Smooth muscle cell (in vitro differentiated cells): ENCODE results near the gene HSPBAP1. TPM values are rescaled to one million over a fixed set of nuclear protein-coding genes. Genes with fewer than 3 reads are reported as not detected.
"Not testable (repeated sequence)": the region's sequence is repeated elsewhere in the genome, so short reads cannot be mapped to it uniquely, and the experiment has no call there.

Experiments
- DNase-seq: peaks from one replicate; lab custom pipeline; 2025; ENCODE audit not compliant: unreplicated experiment; lab: John Stamatoyannopoulos, UW
- H2AFZ ChIP-seq: fragments of 200-600 bp; sonication (generic); 2 replicates; pipeline ENCODE4 v1.6.0; 2016; ENCODE audit warnings: antibody characterized with exemption, low read depth, mild to moderate bottlenecking
- H3F3A ChIP-seq: fragments of 200-600 bp; sonication (generic); 2 replicates; pipeline ENCODE4 v1.6.0; 2017; ENCODE audit warnings: antibody characterized with exemption, low read depth
- H3K27ac ChIP-seq: fragments of 200-600 bp; sonication (generic); 2 replicates; pipeline ENCODE4 v1.5.1; 2016; ENCODE audit warnings: low read depth, mild to moderate bottlenecking
- H3K27me3 ChIP-seq: fragments of 200-600 bp; sonication (generic); 2 replicates; pipeline ENCODE4 v1.6.1; 2016; ENCODE audit warnings: low read depth, mild to moderate bottlenecking
- H3K36me3 ChIP-seq: fragments of 200-600 bp; sonication (generic); 2 replicates; pipeline ENCODE4 v1.5.1; 2016; ENCODE audit warnings: low read depth
- H3K4me1 ChIP-seq: fragments of 200-600 bp; sonication (generic); 2 replicates; pipeline ENCODE4 v1.5.1; 2016; ENCODE audit warnings: low read depth
- H3K4me2 ChIP-seq: fragments of 200-600 bp; sonication (generic); 2 replicates; pipeline ENCODE4 v1.6.0; 2016; ENCODE audit warnings: mild to moderate bottlenecking
- H3K4me3 ChIP-seq: fragments of 200-600 bp; sonication (generic); 2 replicates; pipeline ENCODE4 v1.5.1; 2016; ENCODE audit warnings: mild to moderate bottlenecking
- H3K79me2 ChIP-seq: fragments of 200-600 bp; sonication (generic); 2 replicates; pipeline ENCODE4 v1.6.0; 2016; ENCODE audit warnings: low read depth, mild to moderate bottlenecking
- H3K9ac ChIP-seq: fragments of 200-600 bp; sonication (generic); 2 replicates; pipeline ENCODE4 v1.6.0; 2016; ENCODE audit warnings: low read depth
- H3K9me3 ChIP-seq: fragments of 200-600 bp; sonication (generic); replicated peaks from 2 replicates; pipeline ENCODE4 v1.5.1; 2016; ENCODE audit warnings: low read depth
- H4K20me1 ChIP-seq: fragments of 200-600 bp; sonication (generic); 2 replicates; pipeline ENCODE4 v1.6.0; 2016; ENCODE audit warnings: low read depth
- WGBS: methylation state at CpG from one replicate; pipeline ENCODE4 v1.1.7; 2016; ENCODE audit warnings: low lambda C conversion rate; 5-methylcytosine and 5-hydroxymethylcytosine counted together
- polyA plus RNA-seq: library from polyadenylated mRNA; unstranded; fragments of >200 nt; fragmentation: Nextera tagmentation; extraction: Ambion mirVana; gene quantifications from 2 replicates; pipeline ENCODE4 v1.2.1, GENCODE V29; 2016
- total RNA-seq: library from RNA; depleted of rRNA; stranded (reverse); fragments of >200 nt; gene quantifications from 2 replicates; pipeline ENCODE4 v1.2.3, GENCODE V29; 2014
- TF ChIP-seq, protein P1 (sequence below): fragments of 200-600 bp; sonication (generic); IDR thresholded peaks from 2 replicates; pipeline ENCODE4 v1.5.1; 2017; ENCODE audit warnings: borderline replicate concordance, mild to moderate bottlenecking, antibody characterized with exemption; ENCODE audit not compliant: insufficient read depth, poor library complexity, severe bottlenecking

The HSPBAP1 gene
- total and polyA plus RNA-seq, 2 experiments from 2014 or later: 2.7 to 3.6 TPM

DNA sequence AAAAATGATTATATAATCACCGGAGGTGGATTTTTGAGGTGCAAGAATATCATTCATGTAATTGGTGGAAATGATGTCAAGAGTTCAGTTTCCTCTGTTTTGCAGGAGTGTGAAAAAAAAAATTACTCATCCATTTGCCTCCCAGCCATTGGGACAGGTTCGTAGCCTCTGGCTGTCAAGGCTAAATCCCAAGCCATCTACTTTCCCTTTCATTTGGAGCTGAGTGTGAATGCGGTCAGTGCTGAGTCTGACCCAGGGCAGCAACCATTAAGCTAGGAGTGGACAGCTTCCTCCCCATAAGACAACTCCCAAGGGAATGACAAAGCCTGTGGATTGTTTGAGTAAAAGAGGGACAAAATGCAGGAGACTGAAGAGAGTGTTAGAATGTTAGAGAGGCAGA lies 79.4 kb downstream of the HSPBAP1 start:
- Histone ChIP-seq H3K4me3 (no peak overlapping the region), H3K9ac (no peak overlapping the region), H3K4me1 (no peaks in the 10 kb centered on the region), H3K36me3 (peaks cover 7% of the 10 kb centered on the region), H3K27ac (no peak overlapping the region), H3K27me3 (no peaks in the 10 kb centered on the region), H3F3A (no peaks in the 10 kb centered on the region), H2AFZ (no peak overlapping the region), H4K20me1 (no peaks in the 10 kb centered on the region), H3K9me3 (no peaks in the 10 kb centered on the region), H3K79me2 (no peaks in the 10 kb centered on the region), H3K4me2 (no peak overlapping the region)
- TF ChIP-seq, protein P1, sequence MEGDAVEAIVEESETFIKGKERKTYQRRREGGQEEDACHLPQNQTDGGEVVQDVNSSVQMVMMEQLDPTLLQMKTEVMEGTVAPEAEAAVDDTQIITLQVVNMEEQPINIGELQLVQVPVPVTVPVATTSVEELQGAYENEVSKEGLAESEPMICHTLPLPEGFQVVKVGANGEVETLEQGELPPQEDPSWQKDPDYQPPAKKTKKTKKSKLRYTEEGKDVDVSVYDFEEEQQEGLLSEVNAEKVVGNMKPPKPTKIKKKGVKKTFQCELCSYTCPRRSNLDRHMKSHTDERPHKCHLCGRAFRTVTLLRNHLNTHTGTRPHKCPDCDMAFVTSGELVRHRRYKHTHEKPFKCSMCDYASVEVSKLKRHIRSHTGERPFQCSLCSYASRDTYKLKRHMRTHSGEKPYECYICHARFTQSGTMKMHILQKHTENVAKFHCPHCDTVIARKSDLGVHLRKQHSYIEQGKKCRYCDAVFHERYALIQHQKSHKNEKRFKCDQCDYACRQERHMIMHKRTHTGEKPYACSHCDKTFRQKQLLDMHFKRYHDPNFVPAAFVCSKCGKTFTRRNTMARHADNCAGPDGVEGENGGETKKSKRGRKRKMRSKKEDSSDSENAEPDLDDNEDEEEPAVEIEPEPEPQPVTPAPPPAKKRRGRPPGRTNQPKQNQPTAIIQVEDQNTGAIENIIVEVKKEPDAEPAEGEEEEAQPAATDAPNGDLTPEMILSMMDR: no peak
- 92% methylated on average over 3 of the region's 3 CpGs for WGBS
- DNase-seq: no peak

DNA sequence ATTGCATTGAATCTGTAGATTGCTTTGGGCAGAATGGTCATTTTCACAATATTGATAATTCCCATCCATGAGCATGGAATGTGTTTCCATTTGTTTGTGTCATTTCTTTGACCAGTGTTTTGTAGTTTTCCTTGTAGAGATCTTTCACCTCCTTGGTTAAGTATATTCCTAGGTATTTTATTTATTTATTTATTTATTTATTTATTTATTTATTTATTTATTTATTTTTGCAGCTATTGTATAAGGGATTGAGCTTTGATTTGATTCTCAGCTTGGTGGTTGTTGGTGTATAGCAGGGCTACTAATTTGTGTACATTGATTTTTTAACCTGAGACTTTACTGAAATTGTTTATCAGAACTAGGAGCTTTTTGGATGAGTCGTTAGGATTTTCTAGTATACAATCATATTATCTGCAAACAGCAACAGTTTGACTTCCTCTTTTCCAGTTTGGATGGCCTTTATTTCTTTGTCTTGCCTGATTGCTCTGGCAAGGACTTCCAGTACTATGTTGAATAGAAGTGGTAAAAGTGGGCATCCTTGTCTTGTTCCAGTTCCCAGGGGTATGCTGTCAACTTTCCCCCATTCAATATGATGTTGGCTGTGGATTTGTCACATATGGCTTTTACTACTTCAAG lies 82.9 kb downstream of the HSPBAP1 start:
- not testable (repeated sequence) for H3F3A ChIP-seq, DNase-seq, H3K9me3 ChIP-seq, H3K4me3 ChIP-seq, H3K27me3 ChIP-seq, H3K4me2 ChIP-seq, H3K27ac ChIP-seq, H3K4me1 ChIP-seq, H2AFZ ChIP-seq, H4K20me1 ChIP-seq, H3K9ac ChIP-seq, H3K79me2 ChIP-seq
- peaks cover 12% of the 10 kb centered on the region for H3K36me3 ChIP-seq
- WGBS: 94% methylated on average over 1 of the region's 1 CpG

DNA sequence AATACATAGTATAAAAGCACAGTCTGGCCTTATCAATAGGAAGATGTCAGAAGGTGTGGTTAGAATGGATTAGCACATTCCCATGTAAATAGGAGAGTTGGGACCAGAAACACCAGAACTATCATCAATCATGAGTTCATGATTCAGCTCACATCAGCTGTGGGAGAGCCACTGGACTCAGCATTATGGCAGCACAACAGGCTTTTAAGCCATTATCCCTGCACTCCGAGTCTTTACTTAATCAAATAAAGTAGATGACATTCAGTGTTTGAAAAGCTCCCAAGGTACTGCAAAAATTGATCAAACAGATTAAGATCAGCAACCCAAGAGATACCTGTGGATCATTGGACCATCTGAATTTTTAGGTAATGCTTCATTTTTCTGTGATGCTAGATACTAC lies 88.3 kb downstream of the HSPBAP1 start:
- Histone ChIP-seq H3K4me3 (no peak overlapping the region), H3K9me3 (no peaks in the 10 kb centered on the region), H3K27ac (no peak overlapping the region), H3K27me3 (no peaks in the 10 kb centered on the region), H3K4me1 (no peaks in the 10 kb centered on the region), H3K79me2 (no peaks in the 10 kb centered on the region), H4K20me1 (no peaks in the 10 kb centered on the region), H3K4me2 (no peak overlapping the region), H3K36me3 (peaks cover 14% of the 10 kb centered on the region), H2AFZ (no peak overlapping the region), H3F3A (no peaks in the 10 kb centered on the region), H3K9ac (no peak overlapping the region)
- DNase-seq: no peak
- 93% methylated on average over 1 of the region's 1 CpG for WGBS
- TF ChIP-seq, protein P1: no peak

DNA sequence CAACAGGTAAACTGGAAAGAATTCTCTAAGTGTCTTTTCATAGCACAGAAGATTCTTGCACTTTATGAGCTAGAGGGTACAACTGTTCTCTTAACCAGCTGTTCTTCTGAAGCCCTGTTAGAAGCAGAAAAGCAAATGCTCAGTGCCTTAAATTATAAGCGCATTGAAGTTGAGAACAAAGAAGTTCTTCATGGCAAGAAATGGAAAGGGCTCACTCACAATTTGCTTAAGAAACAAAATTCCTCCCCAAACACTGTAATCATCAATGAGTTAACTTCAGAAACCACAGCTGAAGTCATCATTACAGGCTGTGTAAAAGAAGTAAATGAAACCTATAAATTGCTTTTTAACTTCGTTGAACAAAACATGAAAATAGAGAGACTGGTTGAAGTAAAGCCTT lies 93.4 kb downstream of the HSPBAP1 start:
- Histone ChIP-seq H3K79me2 (no peaks in the 10 kb centered on the region), H3K36me3 (peaks cover 3% of the 10 kb centered on the region), H3K9ac (no peak overlapping the region), H3K4me2 (no peak overlapping the region), H2AFZ (no peak overlapping the region), H3K4me3 (no peak overlapping the region), H3K9me3 (no peaks in the 10 kb centered on the region), H3F3A (no peaks in the 10 kb centered on the region), H3K27me3 (no peaks in the 10 kb centered on the region), H3K4me1 (no peaks in the 10 kb centered on the region), H3K27ac (no peak overlapping the region), H4K20me1 (no peaks in the 10 kb centered on the region)
- no peak for DNase-seq
- TF ChIP-seq, protein P1: no peak
- 84% methylated on average over 2 of the region's 2 CpGs for WGBS
